Measurements from ENCODE around the gene PRKCE.

- TF ChIP-seq POLR2A (IDR thresholded peaks at IDR 0.05) (no peak), CTCF (IDR thresholded peaks at IDR 0.05) (no peak), POLR2AphosphoS5 (IDR thresholded peaks at IDR 0.05) (peak; percentile 87)
Observed at GRCh38 chr2:45992021-45992740, 340.7 kb downstream of the PRKCE start.
